Spleen (tissue), 11 donors: ENCODE measurements around the gene EIF4EBP2. TPM values are rescaled to one million over a fixed set of nuclear protein-coding genes. Genes with fewer than 3 reads are reported as not detected.

Experiments used
- DNase-seq: peaks from one replicate; pipeline ENCODE4 v3.0.0-alpha.2; 2020
- H3K27ac ChIP-seq, 8 donors: fragments of 200-600 bp; sonication (generic) in 7 of 8; 1 replicate in 4 of 8; 2 replicates in 4 of 8; pipeline versions ENCODE4 v1.5.0 to v1.8.0; 2016 to 2021; ENCODE audit warnings: inconsistent platforms in 4 of 8, mild to moderate bottlenecking in 4 of 8, moderate library complexity in 1 of 8
- H3K27me3 ChIP-seq, 7 donors: fragments of 200-600 bp; sonication (generic) in 6 of 7; replicated peaks in 1 of 7; 1 replicate in 4 of 7; 2 replicates in 3 of 7; pipeline versions ENCODE4 v1.5.0 to v1.8.0; 2016 to 2021; ENCODE audit warnings: inconsistent platforms in 3 of 7, mild to moderate bottlenecking in 1 of 7
- H3K36me3 ChIP-seq, 6 donors: fragments of 200-600 bp; sonication (generic) in 5 of 6; 1 replicate in 4 of 6; 2 replicates in 2 of 6; pipeline versions ENCODE4 v1.5.0 to v1.8.0; 2016 to 2021; ENCODE audit warnings: inconsistent platforms in 2 of 6
- H3K4me1 ChIP-seq, 6 donors: fragments of 200-600 bp; sonication (generic) in 5 of 6; 1 replicate in 3 of 6; 2 replicates in 3 of 6; pipeline versions ENCODE4 v1.5.0 to v1.8.0; 2016 to 2021; ENCODE audit warnings: inconsistent platforms in 3 of 6
- H3K4me3 ChIP-seq, 8 donors: fragments of 200-600 bp; sonication (generic) in 7 of 8; 1 replicate in 4 of 8; 2 replicates in 4 of 8; pipeline versions ENCODE4 v1.5.0 to v1.8.0; 2016 to 2021; ENCODE audit warnings: inconsistent platforms in 4 of 8, mild to moderate bottlenecking in 4 of 8, moderate library complexity in 2 of 8
- H3K9me3 ChIP-seq, 8 donors: fragments of 200-600 bp; sonication (generic) in 7 of 8; 1 replicate in 4 of 8; 2 replicates in 4 of 8; pipeline versions ENCODE4 v1.5.0 to v1.8.0; 2016 to 2021; ENCODE audit warnings: inconsistent platforms in 4 of 8
- CTCF ChIP-seq, 11 experiments: fragments of 200-600 bp in 7 of 11; fragments of 450-650 bp in 4 of 11; sonication (generic) in 4 of 11; IDR thresholded peaks in 8 of 11; conservative IDR thresholded peaks in 3 of 11; 1 replicate in 7 of 11; 2 replicates in 4 of 11; pipeline versions ENCODE4 v1.4.0 to v1.8.0; 2016 to 2021; ENCODE audit warnings: antibody characterized with exemption in 11 of 11, inconsistent platforms in 4 of 11, mild to moderate bottlenecking in 1 of 11
- POLR2A ChIP-seq, 3 donors: fragments of 450-650 bp; IDR thresholded peaks; one replicate each; pipeline ENCODE4 v1.5.1; 2017; ENCODE audit warnings: antibody characterized with exemption in 3 of 3, mild to moderate bottlenecking in 1 of 3
- POLR2AphosphoS5 ChIP-seq, 3 donors: sonication (generic); formaldehyde crosslinking; IDR thresholded peaks; one replicate each; pipeline ENCODE4 v1.5.1; 2017; ENCODE audit warnings: antibody characterized with exemption in 3 of 3
- WGBS, 5 donors: extraction: QIAGEN DNeasy Blood & Tissue Kit in 3 of 5; methylation state at CpG; one replicate each; pipeline versions ENCODE4 v1.1.5 to v1.1.7; 2013 to 2018; 5-methylcytosine and 5-hydroxymethylcytosine counted together
- intact Hi-C: fragments of 100-400 bp; cut with DNase I; formaldehyde crosslinking; loops from one replicate; pipeline ENCODE4 v1.15.0; 2023; ENCODE audit warnings: low total_unique reads
- polyA plus RNA-seq, 3 donors: library from polyadenylated mRNA; stranded (reverse); fragments of 200-250 nt; gene quantifications; one replicate each; pipeline ENCODE4 v1.2.1, GENCODE V29; 2013
- total RNA-seq, 7 donors: library from RNA; depleted of rRNA in 3 of 7; stranded (reverse); fragments of >200 nt in 3 of 7; fragmentation: NEBNext Ultra II Directional in 4 of 7; extraction: Animal tissue kit (Norgen Biotek cat#: 25700) in 4 of 7; gene quantifications; one replicate each; pipeline versions ENCODE4 v1.1.0 to v1.2.1, GENCODE V29; 2016 to 2021
- donor health status: healthy with polysubstance abuse.
- donor health status: DM: no; HTN: no; CAD: no; lungs with moderate emphysema.
- donor health status: DM: no; HTN: no; CAD: no.
- donor health status: Bipolar disorder and iron deficiency.
- donor health status: healthy.
- donor health status: DM: no; HTN: no; CAD: no.
- donor health status: DM: yes; HTN: yes; CAD: no.

The EIF4EBP2 gene
- total and polyA plus RNA-seq, 10 donors = 12.5 to 82.5 (median 57.5) TPM

GRCh38 chr10:70357565-70357964, 46.4 kb upstream of the EIF4EBP2 start:
- H3K4me1 ChIP-seq = peaks cover 9 to 65% (median 33%) of the 10 kb centered on the region in 6 donors
- H3K27me3 ChIP-seq = no peaks in the 10 kb centered on the region
- H3K4me3 ChIP-seq = no peak overlapping the region
- peak overlapping the region in 3 of 8 donors; percentile 1 to 14 (median 7) for H3K27ac ChIP-seq
- intact Hi-C loops = no loop called here
- WGBS, 5 donors = 29 to 52% (median 40%) methylated on average over 5 of the region's 5 CpGs
- no peaks in the 10 kb centered on the region for H3K9me3 ChIP-seq
- peak; percentile 36 for DNase-seq
- H3K36me3 ChIP-seq = no peaks in the 10 kb centered on the region
- no peak for TF ChIP-seq POLR2A (IDR thresholded peaks at IDR 0.05)
- TF ChIP-seq CTCF (IDR thresholded peaks at IDR 0.05 in 8 of 11, conservative IDR thresholded peaks at IDR 0.05 in 3 of 11) = no peak
- no peak for TF ChIP-seq POLR2AphosphoS5 (IDR thresholded peaks at IDR 0.05)

GRCh38 chr10:70358446-70358845, 45.5 kb upstream of the EIF4EBP2 start:
- DNase-seq = peak; percentile 69
- Histone ChIP-seq H3K27me3 (no peaks in the 10 kb centered on the region), H3K4me1 (peaks cover 9 to 65% (median 28%) of the 10 kb centered on the region in 6 donors), H3K27ac (no peak overlapping the region), H3K36me3 (no peaks in the 10 kb centered on the region), H3K4me3 (no peak overlapping the region), H3K9me3 (no peaks in the 10 kb centered on the region)
- TF ChIP-seq CTCF (IDR thresholded peaks at IDR 0.05 in 8 of 11, conservative IDR thresholded peaks at IDR 0.05 in 3 of 11) (no peak), POLR2AphosphoS5 (IDR thresholded peaks at IDR 0.05) (no peak), POLR2A (IDR thresholded peaks at IDR 0.05) (no peak)
- WGBS, 5 donors = 66 to 88% (median 73%) methylated on average over 5 of the region's 5 CpGs
- intact Hi-C loops = no loop called here

GRCh38 chr10:70359017-70359550, 44.9 kb upstream of the EIF4EBP2 start:
- intact Hi-C loops = no loop called here
- Histone ChIP-seq H3K4me1 (peaks cover 10 to 65% (median 32%) of the 10 kb centered on the region in 6 donors), H3K36me3 (no peaks in the 10 kb centered on the region), H3K27ac (no peak overlapping the region), H3K4me3 (no peak overlapping the region), H3K27me3 (no peaks in the 10 kb centered on the region), H3K9me3 (no peaks in the 10 kb centered on the region)
- TF ChIP-seq POLR2A (IDR thresholded peaks at IDR 0.05) (no peak), POLR2AphosphoS5 (IDR thresholded peaks at IDR 0.05) (no peak), CTCF (IDR thresholded peaks at IDR 0.05 in 8 of 11, conservative IDR thresholded peaks at IDR 0.05 in 3 of 11) (no peak)
- WGBS, 5 donors = 90 to 97% (median 95%) methylated on average over 4 of the region's 4 CpGs
- peak; percentile 32 for DNase-seq

GRCh38 chr10:70360215-70360614, 43.7 kb upstream of the EIF4EBP2 start:
- H3K4me1 ChIP-seq = peaks cover 8 to 62% (median 30%) of the 10 kb centered on the region in 6 donors
- H3K36me3 ChIP-seq = no peaks in the 10 kb centered on the region
- H3K9me3 ChIP-seq = no peaks in the 10 kb centered on the region
- no peak overlapping the region for H3K4me3 ChIP-seq
- TF ChIP-seq CTCF (IDR thresholded peaks at IDR 0.05 in 8 of 11, conservative IDR thresholded peaks at IDR 0.05 in 3 of 11) (no peak), POLR2A (IDR thresholded peaks at IDR 0.05) (no peak), POLR2AphosphoS5 (IDR thresholded peaks at IDR 0.05) (no peak)
- H3K27me3 ChIP-seq = no peaks in the 10 kb centered on the region
- H3K27ac ChIP-seq = no peak overlapping the region
- intact Hi-C loops = loop anchor here (10.0 kb wide), 1 partner anchor 85 kb away; no protein-coding TSS in a partner anchor
- peak; percentile 0 for DNase-seq
- WGBS, 5 donors = 90 to 97% (median 95%) methylated on average over 2 of the region's 2 CpGs
